HG02938 (cell line): ENCODE results near the gene FHAD1.

Source experiments
- ATAC-seq: cut with Tn5 transposase; IDR thresholded peaks from one replicate; pipeline ENCODE4 v1.9.1; 2021; ENCODE audit warnings: mild to moderate bottlenecking, moderate library complexity; ENCODE audit not compliant: unreplicated experiment

Gene FHAD1

DNA sequence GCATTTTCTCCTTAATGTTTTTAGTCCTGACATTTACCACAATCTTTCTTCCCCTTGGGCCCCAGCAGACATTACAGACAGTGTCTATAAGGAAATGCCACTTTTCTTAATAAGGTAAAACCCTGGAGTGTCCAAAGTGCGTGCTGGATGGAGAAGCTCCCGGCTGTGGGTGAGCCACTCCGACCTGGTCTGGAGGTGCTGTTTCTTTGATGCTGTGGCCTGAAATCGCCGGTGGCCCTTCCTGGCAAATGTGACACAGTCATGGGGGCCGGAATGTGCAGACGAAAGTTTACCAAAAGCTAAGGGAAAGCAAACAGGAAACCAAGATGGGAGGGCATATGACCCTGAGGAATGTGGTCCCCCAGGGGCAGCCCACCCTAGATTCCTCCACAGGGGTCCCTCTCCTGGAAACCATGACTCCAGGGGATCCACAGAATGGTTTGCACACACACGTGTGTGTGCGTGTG is 77.9 kb downstream of the FHAD1 start:
- no peak for ATAC-seq

DNA sequence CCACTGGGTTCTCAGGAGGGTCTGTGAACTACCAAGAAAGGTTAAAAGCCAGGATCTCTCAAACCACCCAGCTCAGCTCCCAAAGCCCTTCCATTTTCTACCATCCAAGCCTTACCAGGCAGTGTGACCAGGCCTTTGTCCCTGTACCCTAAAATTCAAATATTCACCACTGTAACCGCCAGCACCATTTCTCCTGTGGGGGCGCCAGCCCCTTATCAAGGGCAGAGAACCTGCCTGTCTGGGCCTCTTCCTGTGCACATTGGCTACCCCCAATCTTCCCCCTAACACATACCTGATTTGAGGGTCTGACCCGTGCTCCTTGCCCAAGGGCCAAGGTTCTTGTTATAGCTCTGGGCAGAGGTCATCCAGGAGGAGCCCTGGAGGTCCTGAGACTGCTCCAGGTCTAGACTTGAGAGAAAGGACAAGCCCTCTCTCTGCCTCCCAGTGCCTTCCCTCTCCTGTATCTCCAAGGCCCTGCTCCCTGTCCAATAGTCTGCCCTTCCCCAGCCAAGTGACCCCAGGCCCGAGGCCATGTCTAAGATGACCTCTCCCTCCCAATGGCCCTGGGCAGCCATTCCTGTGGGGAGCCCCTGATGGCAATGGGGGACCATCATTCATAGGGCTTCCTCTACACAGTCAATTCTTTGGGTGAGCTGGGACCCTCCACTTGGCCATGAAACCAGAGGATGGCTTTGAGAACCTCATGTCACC is 78.5 kb downstream of the FHAD1 start:
- no peak for ATAC-seq

DNA sequence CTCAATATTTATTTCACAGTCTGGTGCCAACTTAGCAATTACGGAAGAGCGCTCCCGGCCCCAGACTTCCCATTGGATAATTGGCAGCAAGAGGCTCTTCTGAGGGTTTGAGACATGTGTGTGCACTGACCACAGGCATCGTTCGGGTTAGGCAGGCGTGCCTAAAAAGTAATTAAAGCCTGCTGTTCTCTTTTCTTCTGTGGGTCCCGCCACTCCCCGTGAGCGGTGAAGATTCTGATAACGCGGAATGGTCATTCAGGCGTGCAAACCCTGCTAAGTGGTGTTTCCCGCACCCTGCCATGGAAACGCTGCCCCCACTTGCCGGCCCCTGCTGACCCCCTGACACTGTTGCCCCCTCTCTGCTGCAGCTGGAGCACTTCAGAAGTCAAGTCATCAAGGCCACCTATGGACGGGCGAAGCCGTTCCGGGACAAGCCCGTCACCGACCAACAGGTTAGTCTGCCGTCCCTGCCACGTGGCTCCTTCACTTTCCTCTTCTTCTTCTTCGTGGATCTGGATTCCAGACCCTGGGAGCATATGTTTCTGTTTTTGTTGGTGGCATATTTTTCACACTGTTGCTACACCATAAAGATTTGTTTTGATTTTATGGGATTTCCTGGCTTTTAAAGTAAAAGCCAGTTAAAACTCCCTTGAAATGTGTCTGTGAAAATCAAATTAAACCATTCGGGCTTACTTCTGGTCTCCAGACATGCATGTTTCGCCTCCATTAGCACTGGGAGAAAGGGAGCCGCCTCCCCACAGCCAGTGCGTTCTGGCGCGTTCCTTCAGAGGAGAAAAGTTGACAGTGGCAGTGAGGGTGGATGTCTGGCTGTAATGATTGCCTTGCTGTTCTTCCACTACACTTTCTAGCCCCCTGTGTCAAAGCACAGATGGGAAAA is 79.9 kb downstream of the FHAD1 start:
- ATAC-seq = no peak

DNA sequence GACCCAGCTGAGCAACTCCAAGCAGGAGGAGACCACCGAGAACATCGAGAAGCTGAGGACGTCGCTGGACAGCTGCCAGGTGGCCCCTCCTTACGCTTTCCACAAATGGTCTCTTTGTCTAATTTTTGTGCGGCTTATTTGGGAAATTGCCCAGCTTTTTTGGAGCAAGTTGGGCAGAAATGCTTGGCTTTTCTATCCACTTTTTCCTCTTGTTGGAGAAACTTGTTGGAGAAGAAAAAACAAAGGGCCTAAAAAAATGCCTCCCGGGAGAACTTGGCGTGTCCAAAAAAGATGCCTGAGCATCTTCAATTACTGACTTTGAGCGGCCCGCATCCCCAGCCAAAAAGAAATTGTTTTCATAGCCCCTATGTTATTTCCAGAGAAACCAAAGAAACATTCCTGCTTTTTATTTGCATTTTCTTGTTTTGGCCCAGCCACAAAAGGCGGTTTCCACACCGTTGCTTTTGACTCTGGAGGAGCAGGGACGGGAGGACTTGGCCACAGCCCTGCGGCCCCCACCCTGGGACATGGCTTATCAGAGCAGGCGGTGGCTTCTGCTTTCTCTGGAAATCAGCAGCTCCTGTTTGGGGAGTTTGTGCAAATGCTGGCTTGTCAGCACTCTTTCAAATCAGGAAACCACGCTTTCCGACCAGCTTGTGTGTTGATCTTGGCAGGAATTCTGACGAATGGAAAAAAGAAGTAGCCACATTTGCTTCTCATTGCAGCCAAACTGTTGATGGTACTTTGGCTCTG is 81.5 kb downstream of the FHAD1 start:
- ATAC-seq = no peak

DNA sequence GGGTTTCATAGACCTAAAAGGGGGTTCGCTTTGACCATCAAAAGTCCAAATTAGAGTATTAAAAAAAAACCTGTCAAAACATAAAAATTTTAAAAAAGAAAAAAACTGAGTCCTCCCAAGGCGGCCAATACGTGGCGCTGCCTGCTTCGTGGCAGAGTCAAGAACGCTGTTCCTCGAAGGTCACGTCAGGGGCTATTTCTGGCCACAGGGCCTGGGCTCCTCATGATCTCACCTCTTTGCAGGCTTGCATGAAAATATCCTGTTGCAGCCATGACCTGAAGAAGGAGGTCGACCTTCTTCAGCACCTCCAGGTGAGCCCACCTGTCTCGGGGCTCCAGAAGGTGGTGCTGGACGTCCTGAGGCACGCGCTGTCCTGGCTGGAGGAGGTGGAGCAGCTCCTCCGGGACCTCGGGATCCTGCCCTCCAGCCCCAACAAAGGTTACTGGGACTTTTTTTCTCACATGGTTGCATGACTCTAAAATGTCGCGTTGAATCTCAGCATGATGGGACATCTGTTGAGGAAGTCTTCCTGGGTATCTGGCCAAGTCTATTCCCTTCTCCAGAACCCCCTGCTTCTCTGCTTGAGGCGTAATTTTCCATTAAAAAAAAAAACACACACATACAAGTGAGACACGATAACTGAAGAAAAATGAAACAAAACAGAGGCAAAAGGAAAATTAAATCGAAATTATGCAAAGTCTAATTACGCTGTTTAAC is 82.2 kb downstream of the FHAD1 start:
- no peak for ATAC-seq

DNA sequence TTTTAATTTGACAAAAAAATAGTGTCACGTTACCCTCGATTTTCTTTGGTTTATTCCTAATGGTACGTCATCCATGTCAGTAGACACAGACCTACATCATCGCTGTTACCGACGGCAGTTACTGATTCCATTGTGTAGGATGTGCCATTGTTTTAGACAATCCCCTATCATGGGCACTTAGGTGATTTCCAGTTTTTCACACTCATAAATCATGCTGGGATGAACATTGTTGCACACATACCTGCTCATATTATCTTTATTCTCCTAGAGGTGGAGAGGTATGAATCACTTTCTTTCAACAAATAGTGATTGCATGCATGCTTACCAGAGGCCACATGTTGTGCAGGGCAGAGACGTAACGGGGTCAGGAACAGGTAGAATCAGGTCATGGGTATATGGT is 83.0 kb downstream of the FHAD1 start:
- ATAC-seq = no peak

DNA sequence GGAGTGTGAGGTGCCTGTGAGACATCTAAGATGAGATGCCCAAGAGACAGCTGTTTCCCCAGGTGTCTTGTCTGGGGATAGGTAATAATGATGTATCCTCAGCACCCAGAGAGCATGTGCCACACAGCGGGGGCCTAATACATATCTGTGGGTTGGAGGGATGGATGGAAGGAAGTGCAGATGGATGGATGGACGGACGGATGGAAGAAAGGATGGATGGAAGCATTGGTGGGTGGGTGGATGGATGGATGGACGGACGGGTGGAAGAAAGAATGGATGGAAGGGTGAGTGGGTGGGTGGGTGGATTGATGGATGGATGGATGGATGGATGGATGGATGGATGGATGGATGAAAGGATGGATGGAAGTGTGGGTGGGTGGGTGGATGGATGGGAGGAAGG is 84.2 kb downstream of the FHAD1 start:
- ATAC-seq = no peak

DNA sequence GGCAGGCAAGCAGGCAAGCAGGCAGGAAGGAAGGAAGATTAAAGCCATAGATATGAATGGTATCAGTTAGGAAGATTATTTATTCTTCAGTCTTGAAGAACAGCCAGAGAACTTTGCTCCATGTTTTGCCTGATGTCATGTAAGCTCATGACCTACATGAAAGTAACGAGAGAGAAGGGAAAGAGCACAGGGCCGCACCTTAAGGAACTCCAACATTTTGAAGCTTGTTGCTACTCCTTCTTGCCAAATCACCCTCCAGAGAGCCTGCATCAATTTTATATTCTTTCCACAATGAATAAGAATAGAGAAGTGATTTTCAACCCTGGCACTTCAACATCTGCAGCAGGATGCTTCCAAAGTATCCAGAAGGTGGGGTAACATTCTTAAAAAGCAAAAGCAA is 84.7 kb downstream of the FHAD1 start:
- no peak for ATAC-seq

DNA sequence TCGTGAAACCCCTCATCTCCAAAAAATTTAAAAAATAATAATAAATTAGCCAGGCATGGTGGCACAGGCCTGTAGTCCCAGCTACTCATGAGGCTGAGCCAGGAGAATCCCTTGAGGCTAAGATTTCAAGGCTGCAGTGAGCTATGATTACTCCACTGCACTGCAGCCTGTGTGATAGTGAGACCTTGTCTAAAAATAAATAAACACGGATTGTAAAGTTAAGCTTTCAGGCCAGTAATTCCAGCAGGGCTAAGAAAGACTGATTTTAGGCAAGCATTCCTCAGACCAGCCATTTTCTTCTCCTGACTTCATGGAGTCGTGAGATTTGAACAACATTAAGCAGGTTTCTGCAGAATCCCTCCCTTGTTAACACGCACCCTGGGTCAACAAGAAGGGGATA is 85.5 kb downstream of the FHAD1 start:
- no peak for ATAC-seq

DNA sequence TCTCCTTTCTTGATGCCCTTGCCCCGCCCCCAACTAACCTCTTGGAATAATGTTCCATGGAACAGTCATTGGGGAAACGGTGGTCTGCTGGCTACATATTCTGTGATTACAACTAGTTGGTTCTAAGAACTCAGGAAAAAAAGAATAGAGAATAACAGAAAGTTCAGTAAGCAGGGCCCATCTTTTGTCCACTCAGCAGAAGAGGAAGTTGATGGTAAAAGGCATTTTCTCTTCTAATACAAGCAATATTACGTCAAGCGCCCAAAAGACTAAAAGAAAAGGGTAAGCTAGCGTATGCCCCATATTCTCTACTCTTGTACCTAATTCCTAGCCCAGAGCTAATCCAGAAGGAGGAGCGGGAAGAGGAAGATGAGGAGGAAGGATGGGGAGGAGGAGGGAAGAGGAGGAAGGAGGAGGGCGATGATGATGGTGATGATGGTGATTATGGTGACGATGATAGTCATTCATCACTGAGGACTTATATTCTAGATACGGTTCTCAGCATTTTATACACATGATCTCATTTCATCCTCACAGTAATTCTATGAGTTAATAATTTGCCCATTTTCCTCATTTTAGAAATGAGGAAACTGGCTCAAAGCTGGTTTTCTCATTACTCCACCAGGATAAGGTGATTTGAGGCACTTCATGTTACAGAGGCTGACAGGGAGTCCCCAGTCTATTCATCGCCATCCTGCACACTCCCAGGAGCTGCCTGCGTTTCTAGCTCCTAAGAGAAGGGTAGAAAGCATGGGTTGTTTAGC is 86.1 kb downstream of the FHAD1 start:
- no peak for ATAC-seq

DNA sequence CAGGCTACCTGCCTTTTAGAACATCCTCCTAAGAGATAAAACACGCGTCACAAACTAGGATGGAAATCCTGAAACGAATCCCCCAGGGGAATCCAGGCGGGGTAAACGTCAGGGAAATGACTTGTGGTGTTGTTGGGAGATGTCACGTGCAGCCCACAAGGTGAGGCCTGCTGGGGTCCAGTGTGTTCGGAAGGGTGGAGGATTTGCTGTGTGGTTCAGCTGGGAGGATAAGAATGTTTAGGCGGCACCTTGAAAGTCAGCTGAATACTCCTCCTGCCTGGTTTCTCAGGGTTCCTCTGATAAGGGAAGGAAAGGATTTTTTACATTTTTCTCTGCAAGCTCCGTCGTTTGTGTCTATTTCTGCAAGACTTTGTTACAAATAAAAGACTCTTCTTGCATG is 88.0 kb downstream of the FHAD1 start:
- ATAC-seq = no peak

DNA sequence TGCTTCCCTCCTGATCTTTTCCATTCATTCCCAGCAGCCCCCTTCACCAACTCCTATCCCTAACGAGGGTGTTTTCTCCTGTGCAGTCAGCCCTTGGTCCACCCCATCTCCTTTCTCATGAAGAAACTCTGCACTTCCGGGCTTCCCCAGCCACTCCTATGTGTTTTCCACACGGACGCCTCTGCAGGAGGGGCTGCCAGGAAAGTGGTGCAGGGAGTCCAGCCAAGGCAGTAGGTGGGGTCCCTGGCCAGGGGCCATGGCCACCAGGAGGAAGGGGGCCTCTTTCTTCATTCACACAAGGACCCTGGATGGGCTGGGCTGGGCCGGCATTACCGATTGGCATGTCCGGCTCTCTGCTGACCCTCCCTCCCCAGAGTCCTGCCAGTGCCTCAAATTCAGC is 89.8 kb downstream of the FHAD1 start:
- no peak for ATAC-seq

DNA sequence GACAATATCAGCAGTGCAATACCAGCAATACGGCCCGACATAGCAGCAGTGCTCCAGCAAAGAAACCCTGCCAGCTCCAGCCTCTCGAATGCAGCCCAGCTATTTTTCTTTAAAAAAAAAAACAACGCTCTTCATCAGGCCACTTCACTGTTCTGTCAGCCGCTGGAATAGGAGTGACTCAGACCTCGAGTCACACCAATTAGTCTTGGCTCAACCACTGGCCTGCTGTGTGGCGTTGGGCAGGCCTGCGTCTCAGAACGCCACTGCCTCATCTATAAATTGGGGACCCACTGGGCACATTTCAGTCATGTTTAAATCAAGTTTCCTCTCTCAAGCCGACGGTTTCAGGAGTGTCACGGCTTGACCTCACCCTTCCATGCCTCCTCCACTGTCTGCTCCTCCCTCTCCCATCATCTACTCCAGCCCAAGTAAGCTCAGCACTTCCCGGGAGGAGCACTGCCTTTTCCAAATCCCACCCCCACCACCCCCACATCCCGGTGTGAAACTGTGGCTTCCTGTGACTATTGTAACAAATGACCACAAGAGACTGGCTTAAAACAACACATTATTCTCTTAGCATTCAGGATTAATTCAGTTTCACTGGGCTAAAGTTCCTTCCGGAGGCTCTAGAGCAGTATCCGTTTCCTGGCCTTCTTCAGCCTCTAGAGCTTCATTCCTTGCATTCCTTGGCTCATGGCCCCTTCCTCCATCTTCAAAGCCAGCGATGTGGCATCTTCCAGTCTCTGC is 90.8 kb downstream of the FHAD1 start:
- ATAC-seq = no peak

DNA sequence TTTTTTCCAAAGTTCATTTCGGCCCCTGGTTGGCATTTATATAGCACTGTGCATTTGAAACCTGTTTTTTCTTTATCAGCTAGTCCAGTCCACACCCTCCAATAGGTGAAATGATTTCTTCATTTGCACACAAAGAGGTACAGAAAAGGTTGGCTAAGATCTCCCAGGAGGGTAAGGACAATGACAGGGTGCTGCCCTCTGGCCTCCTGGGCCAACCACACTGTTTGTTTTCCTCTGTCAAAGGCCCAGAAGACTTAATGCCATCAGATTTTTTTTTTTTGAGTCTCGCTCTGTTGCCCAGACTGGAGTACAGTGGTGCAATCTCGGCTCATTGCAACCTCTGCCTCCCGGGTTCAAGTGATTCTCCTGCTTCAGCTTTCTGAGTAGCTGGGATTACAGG is 92.5 kb downstream of the FHAD1 start:
- ATAC-seq = no peak

DNA sequence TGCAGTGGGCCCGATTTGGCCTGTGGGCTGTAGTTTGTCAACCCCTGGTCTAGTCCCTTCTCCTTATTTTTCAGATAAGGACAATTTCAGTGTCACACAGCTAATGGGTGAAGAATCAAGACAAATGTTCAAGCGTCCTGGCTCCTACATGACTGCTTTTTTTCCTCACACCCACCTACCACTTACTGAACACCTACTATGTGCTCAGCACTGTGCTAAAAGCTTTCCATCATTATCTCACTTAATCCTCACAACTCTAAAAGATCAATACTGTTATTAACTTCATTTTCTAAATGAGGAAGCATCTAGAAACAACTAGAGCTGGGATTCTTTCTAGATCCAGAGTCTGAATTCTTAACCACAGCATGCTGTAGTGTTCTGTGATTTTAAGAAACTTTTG is 94.2 kb downstream of the FHAD1 start:
- ATAC-seq = no peak

DNA sequence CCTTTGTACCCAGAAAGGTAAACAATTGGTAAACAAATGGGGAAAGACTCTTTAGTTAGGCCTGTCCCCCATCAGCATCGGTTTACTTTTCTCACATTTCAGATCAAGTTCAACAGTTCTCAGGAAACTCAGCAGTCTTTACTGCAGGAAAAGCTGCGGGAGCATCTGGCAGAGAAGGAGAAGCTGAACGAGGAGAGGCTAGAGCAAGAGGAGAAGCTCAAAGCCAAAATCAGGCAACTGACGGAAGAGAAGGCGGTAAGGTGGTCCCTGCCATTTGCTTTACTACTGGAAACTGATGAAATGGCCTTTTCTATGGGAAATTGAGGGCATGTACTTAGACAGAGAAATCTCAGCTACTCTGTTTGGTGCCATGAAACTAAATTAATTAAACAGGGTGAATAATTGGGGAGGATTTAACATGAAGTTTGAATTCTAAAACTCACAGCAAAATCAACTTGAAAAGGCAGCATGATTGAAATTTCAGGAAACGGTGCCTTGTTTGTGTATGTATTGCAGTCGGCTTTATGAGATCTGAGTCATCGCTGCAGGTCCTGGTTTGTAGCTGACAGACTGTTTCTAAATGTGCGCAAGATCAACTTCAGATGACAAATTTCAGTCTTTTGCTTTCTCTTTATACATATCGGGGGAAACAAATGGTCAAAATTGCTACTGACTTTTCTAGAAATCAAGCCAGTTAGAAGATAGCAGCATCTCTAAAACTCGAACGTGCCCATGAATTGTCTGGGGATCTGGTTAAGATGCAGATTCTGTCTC is 94.8 kb downstream of the FHAD1 start:
- ATAC-seq = no peak

DNA sequence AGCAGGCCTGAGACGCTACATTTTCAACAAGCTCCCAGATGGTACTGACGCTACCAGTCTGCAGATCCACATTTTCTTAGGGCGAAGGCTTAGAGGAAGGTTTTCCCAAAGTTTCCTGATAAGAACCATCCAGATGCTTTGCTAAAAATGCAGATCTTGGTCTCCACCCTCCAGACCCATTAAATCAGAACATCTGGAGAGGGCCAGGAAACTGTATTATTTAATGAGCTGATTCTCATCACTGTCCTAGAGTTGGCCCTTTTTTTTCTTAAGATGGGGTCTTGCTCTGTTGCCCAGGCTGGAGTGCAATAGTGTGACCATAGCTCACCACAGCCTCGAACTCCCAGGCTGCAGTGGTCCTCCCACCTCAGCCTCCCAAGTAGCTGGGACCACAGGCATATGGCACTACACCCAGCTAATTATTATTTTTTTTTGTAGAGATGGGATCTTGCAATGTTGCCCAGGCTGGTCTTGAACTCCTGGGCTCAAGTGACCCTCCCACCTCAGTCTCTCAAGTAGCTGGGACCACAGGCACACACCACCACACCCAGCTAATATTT is 95.5 kb downstream of the FHAD1 start:
- ATAC-seq = no peak

DNA sequence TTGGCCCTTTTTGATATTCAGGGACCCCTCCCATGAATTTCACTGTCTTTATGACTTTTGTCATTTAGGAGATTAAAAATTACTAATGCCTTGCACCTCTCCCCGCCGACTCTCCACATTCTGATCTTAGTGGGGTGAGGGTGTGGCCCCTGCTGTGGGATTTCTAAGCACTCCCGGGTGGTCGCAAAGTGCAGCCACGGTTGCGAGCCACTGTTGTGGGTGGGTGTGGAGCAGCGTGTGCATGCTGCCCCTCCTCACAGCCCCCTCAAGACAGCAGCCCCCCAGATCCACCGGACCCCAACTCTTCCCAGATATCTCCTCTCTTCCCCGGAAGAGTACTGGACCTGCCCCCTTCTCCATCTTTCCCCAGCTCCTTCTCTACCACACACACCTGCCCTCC is 96.1 kb downstream of the FHAD1 start:
- ATAC-seq = no peak
